Progenitor cell of endocrine pancreas (in vitro differentiated cells): ENCODE data around the gene OR2S2. TPM values are rescaled to one million over a fixed set of nuclear protein-coding genes. Genes with fewer than 3 reads are reported as not detected.
"Not testable (repeated sequence)": the region's sequence is repeated elsewhere in the genome, so short reads cannot be mapped to it uniquely, and the experiment has no call there.

Experiments
- DNase-seq: peaks from one replicate; pipeline ENCODE4 v3.0.0; 2021; ENCODE audit warnings: low spot score; ENCODE audit not compliant: unreplicated experiment
- H3K27ac Mint-ChIP-seq: 2 replicates; pipeline ENCODE4 v1.8.0; 2021; ENCODE audit warnings: mild to moderate bottlenecking, moderate library complexity, mixed read lengths
- H3K27me3 Mint-ChIP-seq: 2 replicates; pipeline ENCODE4 v1.8.0; 2021; ENCODE audit warnings: mixed read lengths
- H3K36me3 Mint-ChIP-seq: 2 replicates; pipeline ENCODE4 v1.8.0; 2022; ENCODE audit warnings: mixed read lengths; ENCODE audit not compliant: insufficient read depth
- H3K4me1 Mint-ChIP-seq: 2 replicates; pipeline ENCODE4 v1.8.0; 2021; ENCODE audit warnings: low read depth, mixed read lengths
- H3K4me3 Mint-ChIP-seq: 2 replicates; pipeline ENCODE4 v1.8.0; 2021; ENCODE audit warnings: low read depth, mild to moderate bottlenecking, moderate library complexity, mixed read lengths
- H3K9me3 Mint-ChIP-seq: 2 replicates; pipeline ENCODE4 v1.8.0; 2021; ENCODE audit warnings: low read depth, mixed read lengths
- CTCF ChIP-seq: fragments of 200-600 bp; sonication (generic); IDR thresholded peaks from one replicate; pipeline ENCODE4 v1.5.0; 2021; ENCODE audit warnings: antibody characterized with exemption, mild to moderate bottlenecking; ENCODE audit not compliant: unreplicated experiment
- total RNA-seq: library from RNA; stranded (reverse); gene quantifications from 2 replicates; pipeline ENCODE4 v1.2.1, GENCODE V29; 2021

Gene OR2S2
- total RNA-seq, 1 donor from 2014 or later: not detected

DNA sequence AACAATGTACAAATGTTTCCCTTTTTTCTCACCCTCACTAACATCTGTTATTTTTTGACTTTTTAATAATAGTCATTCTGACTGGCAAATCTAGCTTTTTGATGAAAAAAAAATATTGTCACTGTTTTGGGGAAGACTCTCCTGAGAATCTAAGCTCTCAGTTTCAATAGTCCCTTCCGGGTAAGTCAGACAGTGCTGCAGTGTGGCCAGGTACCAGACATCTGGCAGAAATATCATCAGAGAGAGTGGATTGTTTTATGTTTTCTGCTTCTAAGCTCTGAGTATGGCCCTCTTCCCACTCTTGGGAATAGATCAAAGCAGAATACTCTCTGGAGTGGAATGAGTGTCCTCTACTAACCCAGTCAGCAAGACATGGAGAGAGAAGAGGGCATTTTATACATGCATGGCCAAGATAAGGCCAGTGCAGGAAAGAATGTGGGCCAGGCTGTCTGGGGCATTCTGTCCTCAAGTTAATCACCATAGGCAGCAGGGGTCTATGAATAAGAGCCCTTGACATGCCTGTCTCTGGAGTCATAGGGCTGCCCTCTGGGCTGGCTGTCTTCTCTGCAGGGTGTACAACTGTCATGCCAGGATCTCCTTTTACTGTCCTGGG, 38.5 kb upstream of the OR2S2 start:
- no peak for TF ChIP-seq CTCF
- no peak overlapping the region for H3K4me3 Mint-ChIP-seq
- H3K9me3 Mint-ChIP-seq: peaks cover 3% of the 10 kb centered on the region
- H3K27ac Mint-ChIP-seq: no peak overlapping the region
- peaks cover 34% of the 10 kb centered on the region for H3K27me3 Mint-ChIP-seq
- DNase-seq: no peak
- H3K36me3 Mint-ChIP-seq: no peaks in the 10 kb centered on the region
- H3K4me1 Mint-ChIP-seq: peaks cover 3% of the 10 kb centered on the region

DNA sequence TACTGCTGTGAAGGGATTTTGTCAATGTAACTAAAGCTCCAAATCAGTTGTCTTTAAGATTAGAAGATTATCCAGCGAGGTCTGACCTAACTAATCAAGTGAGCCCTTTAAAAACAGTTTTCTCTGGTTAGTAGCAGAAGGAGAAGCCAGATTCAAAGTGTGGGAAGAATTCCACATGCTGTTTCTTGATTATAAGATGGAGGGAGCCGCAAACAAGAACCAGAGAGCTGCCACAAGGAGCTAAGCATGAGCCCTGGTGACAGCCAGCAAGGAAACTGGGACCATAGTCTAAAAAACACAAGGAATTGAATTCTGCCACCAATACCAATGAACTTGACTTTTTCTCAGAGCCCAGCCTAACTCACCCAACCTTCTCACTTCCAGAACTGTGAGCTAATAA, 37.0 kb upstream of the OR2S2 start:
- peaks cover 3% of the 10 kb centered on the region for H3K4me1 Mint-ChIP-seq
- no peak overlapping the region for H3K4me3 Mint-ChIP-seq
- DNase-seq: no peak

DNA sequence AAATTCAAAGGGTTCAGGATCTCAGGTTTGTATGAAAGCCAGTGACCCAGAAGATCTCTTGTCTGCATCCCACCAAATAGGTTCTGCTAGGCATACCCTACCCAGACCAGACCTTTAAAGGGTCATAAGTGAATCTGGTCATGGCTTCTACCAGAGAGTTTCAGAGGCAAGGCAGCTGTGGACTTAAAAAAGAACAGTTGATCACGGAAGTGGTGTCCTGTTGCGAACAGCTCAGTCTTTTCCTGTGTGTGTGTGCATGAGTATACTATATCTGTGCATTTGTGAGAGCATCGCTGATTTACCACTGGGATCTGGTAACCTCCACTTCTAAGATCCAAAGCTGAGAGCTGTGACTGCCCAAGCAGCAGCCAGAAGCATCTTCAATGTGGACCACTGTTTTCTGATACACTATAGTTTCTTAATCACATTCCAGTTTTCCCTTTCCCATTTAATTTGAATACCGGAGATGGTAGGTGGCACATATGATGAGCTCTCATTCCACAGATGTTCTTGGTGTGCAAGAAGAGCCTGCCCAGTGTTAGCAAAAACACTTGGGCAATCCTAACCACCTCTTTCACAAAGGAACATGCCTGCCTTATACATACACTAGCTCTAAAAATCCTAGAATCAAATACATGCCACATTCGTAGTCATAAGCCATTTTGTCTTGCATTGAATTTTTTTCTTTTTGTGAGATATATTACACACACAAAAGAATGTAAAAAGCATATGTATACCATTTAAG, 36.2 kb upstream of the OR2S2 start:
- Mint-ChIP-seq H3K36me3 (no peaks in the 10 kb centered on the region), H3K27ac (no peak overlapping the region), H3K4me3 (no peak overlapping the region), H3K27me3 (peaks cover 29% of the 10 kb centered on the region), H3K9me3 (peaks cover 3% of the 10 kb centered on the region), H3K4me1 (peaks cover 3% of the 10 kb centered on the region)
- DNase-seq: no peak
- TF ChIP-seq CTCF: no peak

More for the DNA sequence above, 37.0 kb upstream of the OR2S2 start:
- no peak for TF ChIP-seq CTCF
- Mint-ChIP-seq H3K36me3 (no peaks in the 10 kb centered on the region), H3K27ac (no peak overlapping the region), H3K27me3 (peaks cover 28% of the 10 kb centered on the region), H3K9me3 (peaks cover 3% of the 10 kb centered on the region)

DNA sequence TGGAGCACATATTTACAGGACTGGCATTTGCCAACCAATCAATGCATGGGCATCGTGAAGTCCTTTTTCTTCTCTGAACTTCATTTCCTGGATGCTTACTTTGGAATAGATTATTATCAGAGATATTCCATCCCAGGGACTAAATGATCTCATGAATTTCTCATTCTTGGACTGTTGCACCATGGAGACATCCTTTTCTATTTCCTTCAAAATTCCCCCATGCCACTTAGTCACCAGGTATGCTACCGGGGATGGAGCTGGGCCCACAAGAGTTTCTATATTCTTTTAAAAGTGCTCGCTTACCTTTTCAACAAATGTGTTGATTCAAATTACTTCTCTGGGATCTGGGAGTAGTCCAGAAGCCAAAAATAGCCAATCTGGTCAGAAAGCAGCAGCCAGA, 35.2 kb upstream of the OR2S2 start:
- H3K27me3 Mint-ChIP-seq: peaks cover 35% of the 10 kb centered on the region
- H3K9me3 Mint-ChIP-seq, H3K27ac Mint-ChIP-seq, H3K4me3 Mint-ChIP-seq, H3K36me3 Mint-ChIP-seq, DNase-seq, H3K4me1 Mint-ChIP-seq: not testable (repeated sequence)

GRCh38 chr9:35990155-35990554, 32.2 kb upstream of the OR2S2 start:
- Mint-ChIP-seq H3K36me3 (no peaks in the 10 kb centered on the region), H3K27ac (no peak overlapping the region), H3K9me3 (no peaks in the 10 kb centered on the region), H3K27me3 (peaks cover 32% of the 10 kb centered on the region), H3K4me1 (peaks cover 3% of the 10 kb centered on the region), H3K4me3 (no peak overlapping the region)
- no peak for DNase-seq
- TF ChIP-seq CTCF: no peak

DNA sequence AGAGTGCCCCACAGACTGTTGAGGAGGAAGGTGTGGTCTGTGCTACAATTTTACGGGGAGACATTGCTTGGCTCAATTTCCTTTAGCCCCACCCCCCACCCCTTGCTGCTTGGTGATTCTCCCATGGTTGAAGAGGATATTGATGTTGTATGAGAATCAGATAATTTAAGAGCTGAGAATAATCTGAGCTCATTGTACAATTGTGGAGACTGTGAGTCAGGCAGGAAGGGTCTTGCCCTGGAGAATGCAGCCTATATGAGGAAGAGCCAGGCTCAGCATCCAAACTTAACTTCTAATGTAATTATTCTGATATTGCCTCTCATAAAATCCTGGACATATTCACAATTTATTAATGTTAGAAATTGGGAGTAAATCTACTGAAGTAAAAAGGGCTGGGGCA, 26.1 kb upstream of the OR2S2 start:
- no peak overlapping the region for H3K27ac Mint-ChIP-seq
- peaks cover 39% of the 10 kb centered on the region for H3K27me3 Mint-ChIP-seq
- no peaks in the 10 kb centered on the region for H3K9me3 Mint-ChIP-seq
- H3K4me1 Mint-ChIP-seq: no peaks in the 10 kb centered on the region
- H3K4me3 Mint-ChIP-seq: no peak overlapping the region
- no peak for DNase-seq
- H3K36me3 Mint-ChIP-seq: no peaks in the 10 kb centered on the region
- no peak for TF ChIP-seq CTCF
